ENCODE data around the gene CDK13.
"Not testable (repeated sequence)": the region's sequence is repeated elsewhere in the genome, so short reads cannot be mapped to it uniquely, and the experiment has no call there.

CDK13 gene

GRCh38 chr7:40105879-40106473, 155.9 kb downstream of the CDK13 start:
- DNase-seq: no peak

- DNase-seq: no peak
These were observed 165.9 kb downstream of the CDK13 start for GRCh38 chr7:40115936-40116335.

GRCh38 chr7:40117199-40117598, 167.1 kb downstream of the CDK13 start:
- not testable (repeated sequence) for DNase-seq

GRCh38 chr7:40118201-40118600, 168.1 kb downstream of the CDK13 start:
- not testable (repeated sequence) for DNase-seq

GRCh38 chr7:40120020-40120419, 170.0 kb downstream of the CDK13 start:
- DNase-seq: no peak

GRCh38 chr7:40122100-40122939, 172.3 kb downstream of the CDK13 start:
- not testable (repeated sequence) for DNase-seq

- no peak for DNase-seq
These were observed 172.8 kb downstream of the CDK13 start for GRCh38 chr7:40122940-40123254.

GRCh38 chr7:40133561-40134427, 183.7 kb downstream of the CDK13 start:
- peak in 1 of 2 donors; percentile 19 for DNase-seq

- DNase-seq: peak; percentile 83 to 88
These were observed 184.6 kb downstream of the CDK13 start, which contains the start of the genes MPLKIP and SUGCT for GRCh38 chr7:40134428-40135316. Gene MPLKIP (minus strand): TSS chr7:40134622. CDS start chr7:40134567, 55 bp downstream. Gene SUGCT (plus strand): TSS chr7:40135005.

- peak in 1 of 2 donors; percentile 23 for DNase-seq
These were observed 185.2 kb downstream of the CDK13 start for GRCh38 chr7:40135317-40135610.

GRCh38 chr7:40137563-40137962, 187.5 kb downstream of the CDK13 start:
- no peak for DNase-seq

- no peak for DNase-seq
These were observed 188.9 kb downstream of the CDK13 start for GRCh38 chr7:40138973-40139372.

- not testable (repeated sequence) for DNase-seq
These were observed 189.8 kb downstream of the CDK13 start for GRCh38 chr7:40139891-40140290.

- DNase-seq: not testable (repeated sequence)
These were observed 191.9 kb downstream of the CDK13 start for GRCh38 chr7:40141916-40142315.

- DNase-seq: not testable (repeated sequence)
These were observed 195.6 kb downstream of the CDK13 start for GRCh38 chr7:40145596-40146130.

GRCh38 chr7:40147371-40148246, 197.6 kb downstream of the CDK13 start:
- DNase-seq: no peak

GRCh38 chr7:40148247-40148580, 198.2 kb downstream of the CDK13 start:
- DNase-seq: not testable (repeated sequence)

- no peak for DNase-seq
These were observed 198.6 kb downstream of the CDK13 start for GRCh38 chr7:40148671-40149070.
